K562 (cell line): ENCODE results near the gene TAS2R10. TPM values are rescaled to one million over a fixed set of nuclear protein-coding genes. Genes with fewer than 3 reads are reported as not detected.

Experiments
- ATAC-seq: fragments of 200-7000 bp; cut with Tn5 transposase; 3 replicates; pipeline ENCODE4 v1.9.1; 2020; ENCODE audit warnings: moderate library complexity
- BruUV-seq: library from RNA; stranded (reverse); fragments of 400-500 nt; replicated peaks from 2 replicates; lab custom pipeline; 2021; lab: Mats Ljungman, UMichigan
- CTCF ChIA-PET: fragments of 300-600 bp; formaldehyde crosslinking; extraction: SDS; loops from one replicate; lab custom pipeline; 2021; ENCODE audit warnings: low intra/inter-chr PET ratio; lab: Yijun Ruan, JAX
- POLR2A ChIA-PET: fragments of 300-600, 350-650 bp; sonication (Branson Sonifier 250); formaldehyde crosslinking; extraction: SDS; loops from one replicate; lab custom pipeline; 2021; ENCODE audit warnings: antibody characterized with exemption, inconsistent platforms; lab: Yijun Ruan, JAX
- DNase-seq, 4 experiments: peaks; one replicate each; pipeline versions ENCODE4 v3.0.0 to v3.0.0-alpha.2; 2011 to 2018; ENCODE audit warnings: low spot score in 3 of 4, mixed read lengths in 3 of 4; ENCODE audit errors: extremely low read depth in 1 of 4
- FAIRE-seq: peaks from 2 replicates; lab custom pipeline; 2011; peaks lifted over from hg19 to GRCh38; lab: Jason Lieb, UNC
- H2AFZ ChIP-seq: 2 replicates; pipeline ENCODE4 v1.6.0; 2011; ENCODE audit warnings: low read depth, low read length, control low read depth, inconsistent platforms
- H3K27ac ChIP-seq: fragments of 200-600 bp; 3 replicates; pipeline ENCODE4 v1.8.0; 2011; ENCODE audit warnings: low read depth, mild to moderate bottlenecking, control low read depth, inconsistent platforms, low read length, moderate library complexity, mixed read lengths; ENCODE audit errors: extremely low read depth
- H3K27me3 ChIP-seq, 2 experiments: fragments of 300-600 bp in 1 of 2; 2 replicates in 1 of 2; 3 replicates in 1 of 2; pipeline versions ENCODE4 v1.6.0 to v1.8.0; 2011; ENCODE audit warnings: inconsistent platforms in 2 of 2, low read length in 2 of 2, mild to moderate bottlenecking in 1 of 2, mixed read lengths in 1 of 2, moderate library complexity in 1 of 2; ENCODE audit not compliant: control insufficient read depth in 2 of 2, insufficient read depth in 2 of 2
- H3K36me3 ChIP-seq: fragments of 300-600 bp; 3 replicates; pipeline ENCODE4 v1.8.0; 2011; ENCODE audit warnings: mild to moderate bottlenecking, low read length, inconsistent platforms; ENCODE audit not compliant: control insufficient read depth, insufficient read depth
- H3K4me1 ChIP-seq, 2 experiments: fragments of 200-600 bp in 1 of 2; replicated peaks in 1 of 2; 2 replicates in 1 of 2; 3 replicates in 1 of 2; pipeline versions ENCODE4 v1.5.1 to v1.8.0; 2011; ENCODE audit warnings: inconsistent platforms in 2 of 2, low read length in 2 of 2, mild to moderate bottlenecking in 1 of 2, mixed read lengths in 1 of 2, moderate library complexity in 1 of 2; ENCODE audit not compliant: control insufficient read depth in 2 of 2, insufficient read depth in 2 of 2
- H3K4me2 ChIP-seq: 2 replicates; pipeline ENCODE4 v1.6.1; 2011; ENCODE audit warnings: low read length, control low read depth, inconsistent platforms, mixed read lengths; ENCODE audit not compliant: insufficient read depth
- H3K4me3 ChIP-seq: fragments of 200-600 bp; sonication (generic), shearing (Covaris generic); 2 replicates; pipeline ENCODE4 v1.5.1; 2016; ENCODE audit warnings: control low read depth, inconsistent platforms
- H3K79me2 ChIP-seq: fragments of 200-600 bp; 3 replicates; pipeline ENCODE4 v1.8.0; 2011; ENCODE audit warnings: low read length, inconsistent platforms; ENCODE audit not compliant: control insufficient read depth, insufficient read depth
- H3K9ac ChIP-seq, 2 experiments: 2 replicates each; pipeline versions ENCODE4 v1.6.0 to v1.6.1; 2011; ENCODE audit warnings: low read depth in 2 of 2, low read length in 2 of 2, control low read depth in 1 of 2, inconsistent platforms in 1 of 2, mild to moderate bottlenecking in 1 of 2, mixed read lengths in 1 of 2; ENCODE audit not compliant: insufficient read depth in 1 of 2
- H3K9me1 ChIP-seq: one replicate; pipeline ENCODE4 v1.6.0; 2011; ENCODE audit warnings: inconsistent platforms, mild to moderate bottlenecking, low read length, moderate library complexity; ENCODE audit not compliant: control insufficient read depth, insufficient read depth
- H3K9me3 ChIP-seq: replicated peaks from 2 replicates; pipeline ENCODE4 v1.5.1; 2011; ENCODE audit warnings: low read depth, low read length, inconsistent platforms; ENCODE audit not compliant: control insufficient read depth, insufficient read depth
- H4K20me1 ChIP-seq: replicated peaks from 2 replicates; pipeline ENCODE4 v1.6.1; 2011; ENCODE audit warnings: low read length, inconsistent platforms, mixed read lengths; ENCODE audit not compliant: control insufficient read depth, insufficient read depth
- BRF1 ChIP-seq: IDR thresholded peaks from 3 replicates; pipeline ENCODE4 v1.6.1; 2011; ENCODE audit warnings: borderline replicate concordance, mild to moderate bottlenecking; ENCODE audit not compliant: insufficient read length; ENCODE audit errors: extremely low read depth
- CTBP1 ChIP-seq: fragments of 450-650 bp; IDR thresholded peaks from 2 replicates; pipeline ENCODE4 v1.6.1; 2016; ENCODE audit warnings: borderline replicate concordance
- GABPB1 ChIP-seq: sonication (generic); formaldehyde crosslinking; IDR thresholded peaks from 2 replicates; pipeline ENCODE4 v1.8.0; 2022; ENCODE audit warnings: mild to moderate bottlenecking, missing genetic modification reagents
- NCOA6 ChIP-seq: fragments of 450-650 bp; IDR thresholded peaks from 2 replicates; pipeline ENCODE4 v1.6.1; 2017; ENCODE audit warnings: mild to moderate bottlenecking
- POLR3A ChIP-seq: IDR thresholded peaks from 2 replicates; pipeline ENCODE4 v1.6.1; 2011; ENCODE audit warnings: borderline replicate concordance, mild to moderate bottlenecking, moderate library complexity; ENCODE audit not compliant: insufficient read length, insufficient read depth; ENCODE audit errors: extremely low read depth
- SMARCC2 ChIP-seq: fragments of 450-650 bp; IDR thresholded peaks from 2 replicates; pipeline ENCODE4 v1.6.1; 2017; ENCODE audit warnings: antibody characterized with exemption, moderate library complexity, mild to moderate bottlenecking, low read depth
- WGBS: fragments of 100-300 bp; shearing (Covaris generic); methylation state at CpG from one replicate; pipeline ENCODE4 v1.1.6; 2016; ENCODE audit warnings: low coverage, mixed read lengths; ENCODE audit not compliant: insufficient coverage; ENCODE audit errors: missing lambda C conversion rate; 5-methylcytosine and 5-hydroxymethylcytosine counted together
- in situ Hi-C: fragments of 300-500 bp; cut with MboI; formaldehyde crosslinking; loops from 4 replicates; pipeline ENCODE4 v1.15.0; 2018; ENCODE audit warnings: inconsistent platforms, mixed read lengths
- intact Hi-C: fragments of 100-400 bp; cut with micrococcal nuclease; formaldehyde crosslinking; loops from 2 replicates; pipeline ENCODE4 v1.14.2; 2022
- polyA plus RNA-seq, 8 experiments: library from polyadenylated mRNA; depleted of rRNA in 4 of 8; stranded (reverse) in 5 of 8; unstranded in 3 of 8; fragments of >200 nt; fragmentation: Nextera tagmentation in 2 of 8; fragmentation: Illumina TruSeq in 1 of 8; extraction: Ambion mirVana in 2 of 8; extraction: Trizol in 1 of 8; gene quantifications; 2 replicates each; pipeline versions ENCODE4 v1.2.1 to v1.2.3, GENCODE V29; 2011 to 2014; ENCODE audit warnings: inconsistent platforms in 1 of 8, missing spikeins in 1 of 8
- total RNA-seq, 7 experiments: library from RNA; depleted of rRNA in 6 of 7; stranded (reverse); fragments of >200 nt in 6 of 7; fragmentation: Illumina TruSeq in 2 of 7; extraction: Trizol in 2 of 7; gene quantifications; 2 replicates each; pipeline versions ENCODE4 v1.2.1 to v1.2.3, GENCODE V29; 2011 to 2021; ENCODE audit warnings: low replicate concordance in 1 of 7

The TAS2R10 gene
- total and polyA plus RNA-seq, 9 of the 15 experiments (the other 6 are each of a cell fraction or from before 2014, with no cell fraction given) = 0.22 to 0.51 TPM; not detected in 7

DNA sequence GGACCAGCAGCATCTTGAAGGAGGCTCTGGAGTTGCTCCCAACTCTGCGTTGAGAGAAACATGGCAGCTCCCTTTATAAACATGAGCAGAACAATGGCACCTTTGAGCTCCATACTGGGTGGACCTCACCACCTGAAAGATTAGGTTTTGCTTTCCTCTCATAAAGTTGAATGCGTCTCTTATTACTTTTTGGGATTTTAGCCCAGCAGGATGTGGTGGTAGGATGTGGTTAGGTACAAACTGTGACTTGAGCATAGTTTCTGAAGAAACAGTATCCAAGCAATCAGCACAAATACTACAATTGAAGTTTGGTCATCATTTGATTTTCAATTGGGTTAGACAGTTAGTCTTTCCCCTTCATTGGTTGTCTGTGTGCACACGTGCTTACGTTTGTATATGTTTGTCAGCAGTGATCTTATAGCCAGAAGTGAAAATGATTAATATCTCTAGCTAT is 23.3 kb upstream of the TAS2R10 start, which contains the start of gene PRR4:
Gene PRR4 (minus strand): TSS at position 51 of the 454 bp plus-strand sequence. CDS start 38 bp downstream, at position 13.
- Histone ChIP-seq H3K27me3 (no peaks in the 10 kb centered on the region), H3K9me3 (no peaks in the 10 kb centered on the region), H3K79me2 (no peaks in the 10 kb centered on the region), H3K4me3 (no peak within 1 kb of the TSS), H3K4me2 (no peak within 1 kb of the TSS)
- intact Hi-C loops = no loop called here
- POLR2A ChIA-PET = no interaction called here
- no peak for ATAC-seq
- CTCF ChIA-PET = no interaction called here
- 55% methylated on average over 4 of the region's 4 CpGs for WGBS
- BruUV-seq = no TSS peak
- TF ChIP-seq POLR3A (no peak), NCOA6 (no peak), SMARCC2 (no peak)
- TF ChIP-seq, all 486 proteins: peak for 0
- H3K27ac ChIP-seq = no peak within 1 kb of the TSS
- H3K36me3 ChIP-seq = no peaks in the 10 kb centered on the region
- no peaks in the 10 kb centered on the region for H3K9me1 ChIP-seq
- H4K20me1 ChIP-seq = no peaks in the 10 kb centered on the region
- FAIRE-seq (no peak), DNase-seq (no peak)
- no peaks in the 10 kb centered on the region for H3K4me1 ChIP-seq
- no peak within 1 kb of the TSS for H3K9ac ChIP-seq
- in situ Hi-C loops = no loop called here
- H2AFZ ChIP-seq = no peak within 1 kb of the TSS

DNA sequence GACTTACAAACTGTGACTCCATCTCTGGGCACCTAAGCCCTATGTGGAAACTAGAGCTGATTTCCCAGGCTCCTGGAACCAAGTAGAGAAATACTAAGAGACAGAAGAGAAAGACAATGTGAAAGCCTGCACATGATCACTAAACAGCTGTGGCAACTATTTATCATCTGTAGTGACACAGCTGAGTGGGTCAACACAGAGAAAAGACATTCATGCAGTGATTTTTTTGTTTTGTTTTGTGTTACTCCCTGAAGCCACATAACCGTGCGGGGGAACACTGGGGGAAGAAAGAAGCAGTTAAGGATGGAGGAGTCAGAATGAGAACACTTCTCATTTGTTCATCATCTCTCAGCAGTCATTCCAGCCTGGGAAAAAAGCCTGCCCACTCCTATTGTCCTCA is 21.6 kb upstream of the TAS2R10 start:
- Histone ChIP-seq H3K4me1 (no peaks in the 10 kb centered on the region), H3K4me3 (no peak overlapping the region), H3K27me3 (no peaks in the 10 kb centered on the region), H2AFZ (no peak overlapping the region), H3K9me3 (no peaks in the 10 kb centered on the region), H3K4me2 (no peak overlapping the region), H3K9ac (no peak overlapping the region), H3K9me1 (no peaks in the 10 kb centered on the region), H3K27ac (no peak overlapping the region), H4K20me1 (no peaks in the 10 kb centered on the region), H3K79me2 (no peaks in the 10 kb centered on the region), H3K36me3 (no peaks in the 10 kb centered on the region)
- TF ChIP-seq CTBP1 (no peak), GABPB1 (CRISPR knock-in tag) (no peak), BRF1 (no peak)
- FAIRE-seq (no peak), DNase-seq (no peak), ATAC-seq (no peak)
- POLR2A ChIA-PET = no interaction called here
- intact Hi-C loops = no loop called here
- no TSS peak for BruUV-seq
- in situ Hi-C loops = no loop called here
- WGBS = 19% methylated on average over 2 of the region's 2 CpGs
- CTCF ChIA-PET = no interaction called here
